Suprapubic skin (tissue), 4 donors: ENCODE results near the gene CHST13. TPM values are rescaled to one million over a fixed set of nuclear protein-coding genes. Genes with fewer than 3 reads are reported as not detected.
"Not testable (repeated sequence)": the region's sequence is repeated elsewhere in the genome, so short reads cannot be mapped to it uniquely, and the experiment has no call there.

ENCODE experiments used
- DNase-seq, 2 donors: peaks; one replicate each; pipeline ENCODE4 v3.0.0-alpha.2; 2019; ENCODE audit warnings: low spot score in 2 of 2
- H3K27ac ChIP-seq: fragments of 200-600 bp; sonication (generic); one replicate; pipeline ENCODE4 v1.5.1; 2019
- H3K27me3 ChIP-seq: fragments of 200-600 bp; sonication (generic); one replicate; pipeline ENCODE4 v1.5.1; 2019
- H3K36me3 ChIP-seq: fragments of 200-600 bp; sonication (generic); one replicate; pipeline ENCODE4 v1.5.1; 2019
- H3K4me1 ChIP-seq: fragments of 200-600 bp; sonication (generic); one replicate; pipeline ENCODE4 v1.5.1; 2019
- H3K4me3 ChIP-seq: fragments of 200-600 bp; sonication (generic); one replicate; pipeline ENCODE4 v1.5.1; 2019; ENCODE audit warnings: mild to moderate bottlenecking
- H3K9me3 ChIP-seq: fragments of 200-600 bp; sonication (generic); one replicate; pipeline ENCODE4 v1.5.1; 2019
- CTCF ChIP-seq, 2 donors: fragments of 200-600 bp in 1 of 2; fragments of 450-650 bp in 1 of 2; sonication (generic) in 1 of 2; IDR thresholded peaks; one replicate each; pipeline ENCODE4 v1.5.1; 2016 to 2019; ENCODE audit warnings: antibody characterized with exemption in 2 of 2, mild to moderate bottlenecking in 1 of 2, moderate library complexity in 1 of 2
- EP300 ChIP-seq: sonication (generic); formaldehyde crosslinking; IDR thresholded peaks from one replicate; pipeline ENCODE4 v1.6.1; 2017; ENCODE audit warnings: antibody characterized with exemption
- POLR2A ChIP-seq, 2 donors: fragments of 450-650 bp; IDR thresholded peaks; one replicate each; pipeline ENCODE4 v1.6.1; 2017; ENCODE audit warnings: antibody characterized with exemption in 2 of 2, mild to moderate bottlenecking in 2 of 2, moderate library complexity in 2 of 2
- POLR2AphosphoS5 ChIP-seq, 3 donors: sonication (generic); formaldehyde crosslinking; IDR thresholded peaks; one replicate each; pipeline ENCODE4 v1.6.1; 2017; ENCODE audit warnings: antibody characterized with exemption in 3 of 3
- WGBS: methylation state at CpG from one replicate; pipeline ENCODE4 v1.1.5; 2018; 5-methylcytosine and 5-hydroxymethylcytosine counted together
- total RNA-seq, 4 donors: library from RNA; depleted of rRNA; stranded (reverse); fragments of >200 nt; gene quantifications; one replicate each; pipeline ENCODE4 v1.1.0, GENCODE V29; 2016

CHST13 gene
- total RNA-seq, 4 donors from 2014 or later: not detected

GRCh38 chr3:126578702-126579101 lies 54.7 kb downstream of the CHST13 start:
- no peak for TF ChIP-seq EP300
- no peak for TF ChIP-seq CTCF (IDR thresholded peaks at IDR 0.05)
- no peak for TF ChIP-seq POLR2A (IDR thresholded peaks at IDR 0.05)
- no peak for TF ChIP-seq POLR2AphosphoS5 (IDR thresholded peaks at IDR 0.05)
- 68% methylated on average over 4 of the region's 7 CpGs for WGBS
- no peak overlapping the region for H3K27ac ChIP-seq
- DNase-seq: no peak
- no peaks in the 10 kb centered on the region for H3K36me3 ChIP-seq
- peaks cover 1% of the 10 kb centered on the region for H3K4me1 ChIP-seq
- H3K4me3 ChIP-seq: no peak overlapping the region
- no peaks in the 10 kb centered on the region for H3K27me3 ChIP-seq
- H3K9me3 ChIP-seq: peaks cover 4% of the 10 kb centered on the region

GRCh38 chr3:126580746-126581145 lies 56.8 kb downstream of the CHST13 start:
- H3K4me1 ChIP-seq: no peaks in the 10 kb centered on the region
- H3K27ac ChIP-seq: no peak overlapping the region

GRCh38 chr3:126581569-126581968 lies 57.6 kb downstream of the CHST13 start:
- H3K27me3 ChIP-seq: no peaks in the 10 kb centered on the region
- H3K4me3 ChIP-seq: no peak overlapping the region
- H3K9me3 ChIP-seq: peaks cover 4% of the 10 kb centered on the region
- DNase-seq: no peak
- H3K36me3 ChIP-seq: no peaks in the 10 kb centered on the region
- 86% methylated on average over 2 of the region's 2 CpGs for WGBS
- TF ChIP-seq EP300 (no peak), POLR2AphosphoS5 (IDR thresholded peaks at IDR 0.05) (no peak), CTCF (IDR thresholded peaks at IDR 0.05) (no peak), POLR2A (IDR thresholded peaks at IDR 0.05) (no peak)
- no peak overlapping the region for H3K27ac ChIP-seq
- H3K4me1 ChIP-seq: no peaks in the 10 kb centered on the region

More at GRCh38 chr3:126580746-126581145, 56.8 kb downstream of the CHST13 start:
- DNase-seq: no peak
- no peak for TF ChIP-seq POLR2A (IDR thresholded peaks at IDR 0.05)
- no peak for TF ChIP-seq POLR2AphosphoS5 (IDR thresholded peaks at IDR 0.05)
- no peak for TF ChIP-seq EP300
- TF ChIP-seq CTCF (IDR thresholded peaks at IDR 0.05): no peak
- 63% methylated on average over 5 of the region's 5 CpGs for WGBS
- Histone ChIP-seq H3K36me3 (no peaks in the 10 kb centered on the region), H3K27me3 (no peaks in the 10 kb centered on the region), H3K9me3 (peaks cover 4% of the 10 kb centered on the region), H3K4me3 (no peak overlapping the region)

GRCh38 chr3:126582311-126582710 lies 58.4 kb downstream of the CHST13 start:
- Histone ChIP-seq H3K36me3 (no peaks in the 10 kb centered on the region), H3K27ac (no peak overlapping the region), H3K4me3 (no peak overlapping the region), H3K4me1 (no peaks in the 10 kb centered on the region), H3K27me3 (no peaks in the 10 kb centered on the region), H3K9me3 (peaks cover 4% of the 10 kb centered on the region)
- DNase-seq: no peak
- TF ChIP-seq EP300 (no peak), POLR2A (IDR thresholded peaks at IDR 0.05) (no peak), CTCF (IDR thresholded peaks at IDR 0.05) (no peak), POLR2AphosphoS5 (IDR thresholded peaks at IDR 0.05) (no peak)
- WGBS: 61% methylated on average over 4 of the region's 4 CpGs

GRCh38 chr3:126591515-126591914 lies 67.6 kb downstream of the CHST13 start:
- H3K27ac ChIP-seq, H3K36me3 ChIP-seq, H3K4me3 ChIP-seq, H3K9me3 ChIP-seq, H3K4me1 ChIP-seq, H3K27me3 ChIP-seq, DNase-seq: not testable (repeated sequence)
- WGBS: 61% methylated on average over 5 of the region's 5 CpGs

Other genes starting within 250 kb of the CHST13 start
- 10 to 100 TPM in 3 of 4 donors, 1 to 10 TPM in 1; 7.3 to 19.2 (median 14.3) TPM for gene KLF15, start 166.7 kb upstream of the CHST13 start, total RNA-seq
- gene CFAP100, start 129.2 kb upstream of the CHST13 start, total RNA-seq: not detected
- gene ZXDC, start 48.3 kb upstream of the CHST13 start, total RNA-seq: 10 to 100 TPM; 40.5 to 97.5 (median 61.2) TPM
- gene UROC1, start 6.4 kb upstream of the CHST13 start, total RNA-seq: not detected
- gene C3orf22, start 34.8 kb downstream of the CHST13 start, total RNA-seq: not detected
- gene TXNRD3, start 131.0 kb downstream of the CHST13 start, total RNA-seq: 10 to 100 TPM in 2 of 4 donors, 1 to 10 TPM in 2; 7.4 to 14.0 (median 11.3) TPM
- 10 to 100 TPM; 13.4 to 22.0 (median 16.1) TPM for gene CHCHD6, start 180.1 kb downstream of the CHST13 start, total RNA-seq